ENCODE results near the gene SLC25A24.

SLC25A24 gene

GRCh38 chr1:108097018-108097417 is 103.1 kb downstream of the SLC25A24 start:
- DNase-seq (ENCODE audit: low spot score): no peak

GRCh38 chr1:108096089-108096488 is 104.1 kb downstream of the SLC25A24 start:
- DNase-seq (ENCODE audit: low spot score): no peak

GRCh38 chr1:108089477-108089876 is 110.7 kb downstream of the SLC25A24 start:
- no peak for DNase-seq (ENCODE audit: low spot score)

DNA sequence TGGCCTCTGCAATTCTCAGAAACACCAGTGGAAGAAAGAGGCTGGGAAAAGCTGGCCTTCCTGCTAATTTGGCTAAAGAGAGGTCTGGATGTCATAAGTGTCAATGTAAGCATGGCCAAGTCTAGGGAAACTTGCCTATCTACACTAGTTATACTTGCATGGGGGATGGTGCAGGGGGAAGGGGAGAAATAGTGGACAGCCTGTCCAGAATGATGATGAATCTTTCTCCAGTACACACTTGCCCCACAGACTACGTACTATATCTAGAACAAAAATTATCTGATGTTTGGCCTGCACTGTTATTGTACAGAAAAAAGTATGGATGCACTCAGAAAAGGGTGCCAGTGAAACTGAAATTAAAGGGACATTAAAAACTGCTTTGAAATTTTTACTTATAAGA is 114.5 kb downstream of the SLC25A24 start:
- no peak for DNase-seq (ENCODE audit: low spot score)

DNA sequence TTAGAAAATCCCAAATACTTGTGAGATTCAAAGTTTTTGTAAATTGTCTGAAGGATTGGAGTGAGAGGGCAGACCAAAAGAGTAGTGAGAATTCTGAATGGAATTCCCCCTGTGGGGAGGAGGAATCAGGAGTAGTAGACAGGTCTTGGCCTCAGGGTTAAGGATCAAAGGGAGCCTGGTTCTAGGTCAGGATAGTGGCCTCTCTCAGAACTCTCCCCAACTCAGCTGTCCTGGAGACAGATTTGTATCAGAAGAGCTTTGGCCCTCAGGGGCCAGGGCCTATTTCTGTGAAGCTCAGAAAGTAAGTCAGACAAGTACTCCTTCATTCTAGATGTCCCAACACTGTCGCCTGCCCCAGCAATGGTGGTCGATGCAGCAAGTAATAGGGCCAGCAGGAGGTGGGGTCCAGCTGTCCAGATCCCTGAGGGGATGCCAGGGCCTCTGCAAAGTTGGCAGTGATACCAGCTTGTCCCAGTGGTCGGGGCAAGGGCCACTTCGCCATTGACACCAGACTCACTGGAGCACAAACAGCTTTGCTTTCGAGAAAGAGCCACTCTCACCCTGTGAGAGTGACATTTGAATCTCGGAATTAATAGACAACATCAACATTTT is 115.2 kb downstream of the SLC25A24 start:
- no peak for DNase-seq (ENCODE audit: low spot score)

Data from CD4-positive, alpha-beta T cell treated with Interleukin-15 for 4 hours (primary cell).